Subcutaneous adipose tissue (tissue), 4 donors: ENCODE results near the gene TNN. TPM values are rescaled to one million over a fixed set of nuclear protein-coding genes. Genes with fewer than 3 reads are reported as not detected.

Experiments
- total RNA-seq, 4 donors: library from RNA; depleted of rRNA; stranded (reverse); fragments of >200 nt; gene quantifications; one replicate each; pipeline ENCODE4 v1.1.0, GENCODE V29; 2016
- TF ChIP-seq, protein P1 (sequence below): fragments of 450-650 bp; IDR thresholded peaks from one replicate; pipeline ENCODE4 v1.5.1; 2016; ENCODE audit warnings: low read depth, mild to moderate bottlenecking, control low read depth, antibody characterized with exemption, moderate library complexity

Gene TNN
- total RNA-seq, 4 donors from 2014 or later: 0.51 to 18.3 (median 0.85) TPM

DNA sequence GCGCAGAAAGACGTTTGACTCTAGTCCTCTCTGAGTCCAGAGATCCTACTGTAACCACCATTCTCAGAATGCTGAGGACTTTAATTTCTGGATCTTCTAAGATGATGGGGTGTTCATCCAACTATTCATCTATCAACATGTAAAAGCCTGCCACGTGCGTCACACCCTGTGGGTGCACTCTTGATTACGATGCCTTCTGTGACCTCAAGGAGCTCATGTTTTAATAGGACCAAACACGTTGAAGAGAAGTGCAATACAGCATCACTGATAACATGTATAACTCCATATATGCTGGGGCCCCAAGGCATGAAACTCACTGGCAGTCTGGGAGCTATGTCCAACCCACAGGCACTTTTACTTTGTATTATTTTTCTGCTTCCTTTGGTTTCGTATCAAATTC is 105.9 kb downstream of the TNN start:
- TF ChIP-seq, protein P1, sequence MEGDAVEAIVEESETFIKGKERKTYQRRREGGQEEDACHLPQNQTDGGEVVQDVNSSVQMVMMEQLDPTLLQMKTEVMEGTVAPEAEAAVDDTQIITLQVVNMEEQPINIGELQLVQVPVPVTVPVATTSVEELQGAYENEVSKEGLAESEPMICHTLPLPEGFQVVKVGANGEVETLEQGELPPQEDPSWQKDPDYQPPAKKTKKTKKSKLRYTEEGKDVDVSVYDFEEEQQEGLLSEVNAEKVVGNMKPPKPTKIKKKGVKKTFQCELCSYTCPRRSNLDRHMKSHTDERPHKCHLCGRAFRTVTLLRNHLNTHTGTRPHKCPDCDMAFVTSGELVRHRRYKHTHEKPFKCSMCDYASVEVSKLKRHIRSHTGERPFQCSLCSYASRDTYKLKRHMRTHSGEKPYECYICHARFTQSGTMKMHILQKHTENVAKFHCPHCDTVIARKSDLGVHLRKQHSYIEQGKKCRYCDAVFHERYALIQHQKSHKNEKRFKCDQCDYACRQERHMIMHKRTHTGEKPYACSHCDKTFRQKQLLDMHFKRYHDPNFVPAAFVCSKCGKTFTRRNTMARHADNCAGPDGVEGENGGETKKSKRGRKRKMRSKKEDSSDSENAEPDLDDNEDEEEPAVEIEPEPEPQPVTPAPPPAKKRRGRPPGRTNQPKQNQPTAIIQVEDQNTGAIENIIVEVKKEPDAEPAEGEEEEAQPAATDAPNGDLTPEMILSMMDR: no peak

DNA sequence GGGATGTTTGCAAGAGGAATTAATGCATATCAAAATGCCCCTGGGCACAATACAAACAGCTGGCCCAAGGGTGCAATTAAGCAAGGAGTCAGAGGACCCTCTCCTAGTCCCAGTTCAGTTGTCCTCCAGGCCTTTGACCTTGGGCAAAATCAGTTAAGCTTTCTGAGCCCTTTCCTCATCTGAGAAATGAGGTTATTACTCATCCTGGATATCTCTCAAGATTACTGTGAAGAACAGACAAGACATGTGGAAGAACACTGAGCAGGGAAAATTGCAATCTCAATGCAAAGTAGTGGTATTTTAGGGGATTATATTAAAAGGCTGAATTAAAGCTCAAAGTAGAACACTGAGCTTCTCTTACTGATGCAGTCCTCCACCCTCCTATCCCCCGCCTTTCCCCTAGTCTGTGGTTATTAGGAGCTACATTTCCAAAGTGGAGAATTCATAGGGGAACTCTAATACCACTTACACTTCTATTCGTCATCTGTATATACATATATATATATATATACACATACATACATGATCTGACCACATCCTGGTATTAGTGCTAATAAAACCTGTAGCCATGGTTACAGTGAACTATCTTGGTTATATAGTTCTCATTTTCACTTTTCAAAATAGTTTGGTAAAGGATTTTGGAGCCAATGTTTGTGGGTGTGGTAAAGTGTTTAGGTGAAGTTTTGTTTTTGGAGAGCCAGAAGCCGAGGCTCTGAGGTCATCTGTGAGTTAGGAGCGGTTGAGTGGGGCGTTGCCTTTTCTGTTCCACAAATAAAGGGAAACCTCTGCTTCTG is 106.9 kb downstream of the TNN start:
- TF ChIP-seq, protein P1: no peak

DNA sequence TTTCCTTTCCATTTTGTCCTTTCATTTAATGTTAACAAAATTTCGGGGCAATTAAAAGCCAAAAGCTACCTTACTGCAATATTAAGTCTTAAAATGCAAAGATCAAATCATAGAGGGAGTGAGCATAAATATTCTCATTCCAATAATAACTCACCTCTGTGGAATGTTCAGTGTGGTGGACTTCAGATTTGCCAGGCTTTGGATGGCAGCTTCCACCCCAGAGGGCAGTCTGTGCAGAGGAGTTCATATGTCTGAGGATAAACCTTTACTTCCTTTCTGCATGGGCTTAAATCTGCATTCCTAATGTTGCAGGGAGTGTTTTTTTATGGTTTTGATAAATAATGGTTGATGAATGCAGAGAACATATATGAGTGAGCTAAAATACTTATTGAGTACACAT is 108.6 kb downstream of the TNN start:
- TF ChIP-seq, protein P1: no peak

DNA sequence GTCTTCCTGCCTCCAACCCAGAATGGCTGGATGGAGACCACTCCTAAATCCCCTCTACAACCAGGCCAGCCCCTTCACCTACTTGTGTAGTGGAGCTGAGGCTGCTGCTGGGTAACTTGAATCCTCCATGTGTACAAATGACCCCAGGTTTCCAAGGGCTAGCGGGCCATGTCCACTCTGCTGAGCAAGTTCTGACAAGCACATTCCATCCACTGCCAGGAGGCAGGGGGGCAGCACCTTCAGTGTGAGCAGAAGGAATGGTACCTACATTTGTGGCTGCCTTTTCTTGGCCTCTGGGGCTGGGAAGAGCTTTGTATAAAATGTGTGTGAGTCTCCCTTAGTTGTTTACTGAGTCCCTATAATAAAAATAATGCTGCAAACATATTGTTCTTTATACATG is 110.4 kb downstream of the TNN start:
- TF ChIP-seq, protein P1: no peak

DNA sequence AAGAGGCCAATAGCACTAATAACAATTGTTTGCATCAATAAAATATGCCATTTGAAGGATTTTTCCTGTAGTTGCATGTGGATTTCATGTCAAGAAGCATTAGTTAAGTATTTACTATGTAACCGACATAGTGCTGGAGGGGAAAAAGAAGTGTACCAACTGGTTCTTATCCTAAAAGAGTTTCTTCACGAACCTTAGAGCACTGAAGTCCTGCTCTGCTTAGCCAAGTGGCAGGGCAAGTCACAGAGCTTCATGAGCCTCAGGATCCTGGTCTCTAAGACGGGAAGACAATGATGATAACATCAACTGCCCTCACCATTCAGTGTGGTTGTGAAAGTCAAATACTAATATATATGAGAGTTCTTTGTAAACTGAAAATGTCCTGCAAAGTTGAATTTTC is 110.8 kb downstream of the TNN start:
- TF ChIP-seq, protein P1: no peak

DNA sequence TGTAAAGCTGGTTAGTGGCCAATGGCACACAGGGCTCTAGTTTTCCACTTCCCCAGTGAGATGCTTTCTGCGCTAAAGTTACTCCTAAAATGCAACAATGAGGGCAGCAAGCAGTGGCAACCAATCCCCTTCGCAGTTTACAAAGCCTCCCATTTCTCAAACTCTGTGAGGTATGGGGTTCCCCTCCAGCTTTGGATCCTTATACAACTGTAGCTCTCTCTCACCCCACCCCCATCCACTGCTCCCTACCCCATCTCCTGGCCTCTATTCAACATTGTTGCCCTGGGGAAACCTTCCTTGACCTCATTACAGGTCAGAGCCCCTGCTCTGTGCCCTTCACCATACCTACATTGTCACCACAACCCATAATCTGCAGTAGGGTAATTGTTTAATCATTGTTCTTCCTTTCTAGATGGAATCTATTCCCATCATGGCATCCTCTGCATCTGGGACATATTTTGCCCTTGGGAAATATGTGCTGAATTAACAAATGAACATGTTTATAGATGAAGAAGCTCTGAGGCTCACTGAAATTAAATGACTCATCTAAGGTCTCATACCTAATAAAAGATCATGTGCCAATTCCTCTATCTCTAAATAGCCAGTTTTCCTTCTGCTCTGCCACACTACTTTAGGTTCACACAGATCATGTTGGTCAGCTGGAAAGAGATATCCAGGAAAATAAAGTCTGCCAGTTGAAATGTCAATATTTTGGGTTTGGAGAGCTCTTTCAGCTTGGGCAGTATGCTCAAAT is 112.4 kb downstream of the TNN start:
- TF ChIP-seq, protein P1: no peak

DNA sequence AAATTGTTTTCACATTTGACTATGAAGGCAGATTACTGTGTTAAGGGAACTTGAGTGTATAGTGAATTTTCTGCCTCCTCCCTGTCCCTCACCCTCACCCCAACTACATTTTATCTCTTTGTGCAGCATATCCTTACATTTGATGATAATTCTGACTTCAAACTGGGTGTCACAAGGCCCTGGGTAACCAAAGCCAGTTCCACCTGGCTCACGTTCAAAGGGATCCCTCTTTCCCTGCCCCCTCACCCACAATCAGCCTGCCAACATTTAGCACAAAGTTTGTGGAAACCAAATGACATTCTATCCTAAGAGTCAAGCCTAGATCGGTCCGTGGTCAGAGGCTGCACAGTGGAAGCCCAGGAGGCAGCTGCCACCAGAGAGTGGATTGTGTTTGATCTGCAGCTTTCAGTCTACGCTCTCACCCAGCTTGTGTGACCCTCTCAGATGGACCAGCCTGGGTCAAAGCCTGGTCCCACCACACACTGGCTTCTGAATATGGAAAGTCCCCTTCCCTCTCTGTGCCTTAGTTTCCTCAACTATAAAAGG is 114.6 kb downstream of the TNN start:
- TF ChIP-seq, protein P1: no peak
